ENCODE data around the gene OR10A4.
"Not testable (repeated sequence)": the region's sequence is repeated elsewhere in the genome, so short reads cannot be mapped to it uniquely, and the experiment has no call there.

Gene OR10A4

GRCh38 chr11:6900327-6900999, 24.0 kb downstream of the OR10A4 start:
- no peak for DNase-seq

- DNase-seq = not testable (repeated sequence)
These were observed 28.4 kb downstream of the OR10A4 start for GRCh38 chr11:6904804-6905203.

GRCh38 chr11:6911378-6911777, 35.0 kb downstream of the OR10A4 start:
- no peak for DNase-seq

- no peak for DNase-seq
These were observed 35.5 kb downstream of the OR10A4 start for GRCh38 chr11:6911948-6912347.

GRCh38 chr11:6919698-6920097, 43.3 kb downstream of the OR10A4 start:
- DNase-seq = no peak

GRCh38 chr11:6920702-6921101, 44.3 kb downstream of the OR10A4 start, which contains the start of gene OR2D3:
Gene OR2D3, plus strand, starts transcription at chr11:6921002. Its CDS starts 0 bp downstream, at chr11:6921002.
- DNase-seq = no peak

- DNase-seq = no peak
These were observed 48.7 kb downstream of the OR10A4 start for GRCh38 chr11:6925007-6925577.

- DNase-seq = no peak
These were observed 49.3 kb downstream of the OR10A4 start for GRCh38 chr11:6925636-6926207.

- DNase-seq = peak; percentile 31
These were observed 50.0 kb downstream of the OR10A4 start, which contains the start of gene ZNF215 for GRCh38 chr11:6926208-6927029. Gene ZNF215, plus strand, starts transcription at chr11:6926426. Its CDS starts 5,847 bp downstream, at chr11:6932273.

GRCh38 chr11:6927030-6927617, 50.7 kb downstream of the OR10A4 start:
- no peak for DNase-seq
